ENCODE data around the gene ARSJ. TPM values are rescaled to one million over a fixed set of nuclear protein-coding genes. Genes with fewer than 3 reads are reported as not detected.
A peak's percentile ranks its signal among the peaks of the same experiment; 100 is the strongest.
"Not testable (repeated sequence)": the region's sequence is repeated elsewhere in the genome, so short reads cannot be mapped to it uniquely, and the experiment has no call there.

Gene ARSJ
- total RNA-seq: 12.8 TPM
- long read RNA-seq, full-length matches to known transcripts: 4 of 16 reads
- long read RNA-seq, partial matches to known transcripts: 3 of 16 reads
- long read RNA-seq, other reads (novel, unspliced or antisense): 9 of 16 reads

DNA sequence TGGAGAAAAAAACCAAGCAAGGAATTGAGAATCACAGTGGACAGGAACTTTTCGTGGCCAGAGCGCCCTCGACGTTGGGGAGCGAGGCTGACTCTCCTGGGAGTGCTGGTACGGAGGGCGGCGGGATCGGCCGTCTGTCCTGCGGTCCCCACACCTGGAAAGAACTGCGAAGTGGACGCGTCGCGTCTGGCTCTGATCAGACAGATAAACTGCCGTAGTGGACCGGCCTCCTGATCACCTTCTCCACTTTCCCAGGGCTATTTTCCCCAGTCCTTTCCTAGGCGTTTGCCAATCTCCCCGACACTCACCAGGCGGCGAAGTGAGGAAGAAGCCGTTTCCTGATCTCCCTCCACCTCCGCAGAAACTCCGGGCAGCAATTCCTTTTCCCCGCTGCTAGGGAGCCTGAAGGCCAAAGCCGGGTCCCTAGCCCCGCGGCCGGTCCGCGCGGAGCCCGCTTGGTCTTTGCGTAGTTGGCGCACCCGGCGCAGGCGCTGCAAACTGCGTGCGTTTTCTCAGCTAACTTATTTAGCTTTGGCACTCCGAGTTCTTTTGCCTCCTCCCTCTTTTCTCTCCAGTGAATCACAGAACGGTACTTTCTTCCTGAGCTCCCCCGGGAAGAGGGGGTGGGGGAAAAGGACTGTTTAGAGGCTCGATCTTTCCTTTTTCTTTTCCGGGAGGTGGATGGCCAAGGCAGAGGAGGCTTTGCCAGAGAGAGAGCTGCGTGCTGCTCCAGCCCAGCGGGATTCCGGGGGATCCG is at the start of gene ARSJ:
Gene ARSJ (minus strand): TSS at position 500 of the 757 bp plus-strand sequence. CDS start 813 bp downstream, outside the sequence.
- DNase-seq (ENCODE audit: low spot score): peak; percentile 75
- intact Hi-C loops (cut with DNase I): no loop called here

DNA sequence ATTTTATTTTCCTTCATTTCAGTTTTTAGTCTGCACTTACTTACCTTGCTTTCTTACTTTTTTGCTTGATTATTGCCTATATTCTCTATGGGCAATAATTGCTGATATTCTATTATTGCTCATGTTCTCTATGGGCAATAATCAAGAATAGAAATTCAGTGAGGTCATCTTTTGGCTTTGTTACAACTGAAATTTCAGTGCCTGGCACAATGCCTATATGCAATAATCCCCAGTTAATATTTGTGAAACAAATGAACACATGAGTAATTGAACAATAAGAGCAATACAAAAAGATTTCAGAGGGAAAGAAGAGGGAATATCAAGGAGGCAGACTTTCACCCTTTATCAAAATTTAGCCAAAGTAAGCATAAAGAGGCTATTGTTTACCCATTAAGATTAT is 48.6 kb upstream of the ARSJ start:
- DNase-seq (ENCODE audit: low spot score): no peak
- intact Hi-C loops (cut with DNase I): no loop called here

DNA sequence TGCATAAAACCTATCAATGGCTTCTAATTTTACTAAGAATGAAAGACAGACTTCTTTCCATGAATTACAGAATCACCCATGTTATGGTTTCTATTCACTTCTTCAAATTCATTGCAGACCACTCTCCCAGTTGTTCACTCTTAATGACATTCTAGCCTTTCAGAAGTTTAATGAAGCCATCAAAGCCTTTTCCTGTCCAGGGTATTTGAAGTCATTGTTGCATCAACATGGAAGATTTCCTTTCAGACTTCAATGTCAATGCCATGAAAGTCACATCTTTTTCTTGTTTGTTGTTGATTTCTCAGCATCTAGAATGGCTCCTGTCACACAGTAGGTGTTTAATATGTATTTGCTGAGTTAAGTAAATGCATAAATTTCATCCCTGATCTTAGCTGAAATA is 48.1 kb upstream of the ARSJ start:
- DNase-seq (ENCODE audit: low spot score): no peak
- intact Hi-C loops (cut with DNase I): no loop called here

DNA sequence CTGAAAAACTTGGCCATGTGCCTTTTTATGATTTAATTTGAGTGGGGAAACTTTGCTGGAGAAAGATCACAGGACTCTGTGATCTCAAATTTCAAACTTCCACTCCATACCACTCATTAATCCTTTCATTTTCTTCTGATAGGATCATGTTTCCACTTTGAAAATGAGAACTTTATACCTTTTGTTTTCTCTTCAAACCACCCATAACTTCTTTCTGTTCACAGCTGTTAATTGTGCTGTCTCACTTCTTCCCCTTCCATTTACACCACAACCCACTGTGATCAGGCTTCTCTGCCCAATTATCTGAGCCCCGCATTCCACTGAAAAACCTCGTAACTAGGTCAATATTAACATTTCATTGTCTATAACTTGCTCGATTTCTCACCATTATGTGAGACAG is 47.0 kb upstream of the ARSJ start:
- intact Hi-C loops (cut with DNase I): no loop called here
- no peak for DNase-seq (ENCODE audit: low spot score)

DNA sequence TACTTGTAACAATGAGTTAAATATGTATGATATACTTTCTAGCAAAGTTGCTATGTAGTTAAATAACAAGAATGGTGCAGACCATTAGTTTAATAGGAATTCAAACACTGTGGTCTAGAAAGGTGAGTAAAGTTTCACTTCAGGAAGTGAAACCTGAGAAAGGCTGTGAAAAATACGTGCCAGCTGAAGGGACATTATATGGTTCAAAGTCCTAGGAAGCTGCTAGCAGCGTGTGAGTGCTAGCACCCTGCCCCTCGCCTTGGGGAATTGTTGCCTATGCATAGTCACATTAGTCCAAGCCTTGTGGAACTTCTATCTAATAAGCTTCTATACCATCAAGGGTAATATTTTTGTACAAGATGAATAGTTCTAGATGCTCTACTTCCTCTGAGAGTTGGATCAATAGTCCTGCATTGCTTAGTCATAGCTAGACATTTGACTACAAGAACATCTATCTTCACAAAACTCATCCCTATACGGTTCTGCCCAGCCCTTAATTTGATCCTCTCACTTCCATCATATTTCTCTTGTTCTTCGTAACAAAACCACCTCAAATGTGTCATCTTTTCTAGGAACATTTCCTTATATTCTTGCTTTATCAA is 45.8 kb upstream of the ARSJ start:
- intact Hi-C loops (cut with DNase I): no loop called here
- DNase-seq (ENCODE audit: low spot score): no peak

DNA sequence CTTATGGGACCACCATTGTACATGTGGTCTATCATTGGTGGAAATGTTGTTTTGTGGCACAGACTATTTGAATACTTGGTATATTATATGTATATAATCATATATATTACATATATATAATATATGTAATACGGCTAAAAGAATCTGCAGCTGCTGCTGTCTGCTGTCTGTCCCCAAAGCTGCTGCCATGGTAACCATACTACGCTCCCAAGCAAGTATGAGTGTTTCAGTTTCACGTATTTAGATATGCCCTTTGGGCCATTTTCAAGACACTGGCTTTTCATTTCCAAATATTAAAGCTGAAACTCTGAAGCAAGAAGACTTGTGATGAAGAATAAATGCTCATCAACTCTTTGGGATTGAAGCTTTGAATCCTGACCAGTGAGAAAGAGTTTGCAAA is 42.0 kb upstream of the ARSJ start:
- intact Hi-C loops (cut with DNase I): no loop called here

DNA sequence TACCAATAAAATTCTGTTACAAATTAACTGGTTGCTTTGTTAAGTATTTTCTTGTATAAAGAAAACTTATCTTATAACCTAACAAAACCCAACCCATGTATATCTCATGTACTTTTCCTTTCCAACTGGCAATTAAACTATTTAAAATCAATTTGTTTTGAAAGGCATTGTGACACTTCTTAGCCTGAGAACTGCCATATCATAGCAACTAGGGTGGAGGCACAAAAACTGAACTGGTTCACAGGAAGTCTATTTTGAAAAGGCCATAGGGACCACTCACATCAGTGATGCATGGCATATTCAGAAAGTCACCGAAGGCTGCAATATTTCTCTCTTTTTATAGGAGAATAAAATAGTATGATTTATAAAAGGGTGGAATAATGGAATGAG is 40.5 kb upstream of the ARSJ start:
- no peak for DNase-seq (ENCODE audit: low spot score)
- intact Hi-C loops (cut with DNase I): no loop called here

More for the DNA sequence above, 42.0 kb upstream of the ARSJ start:
- no peak for DNase-seq (ENCODE audit: low spot score)

DNA sequence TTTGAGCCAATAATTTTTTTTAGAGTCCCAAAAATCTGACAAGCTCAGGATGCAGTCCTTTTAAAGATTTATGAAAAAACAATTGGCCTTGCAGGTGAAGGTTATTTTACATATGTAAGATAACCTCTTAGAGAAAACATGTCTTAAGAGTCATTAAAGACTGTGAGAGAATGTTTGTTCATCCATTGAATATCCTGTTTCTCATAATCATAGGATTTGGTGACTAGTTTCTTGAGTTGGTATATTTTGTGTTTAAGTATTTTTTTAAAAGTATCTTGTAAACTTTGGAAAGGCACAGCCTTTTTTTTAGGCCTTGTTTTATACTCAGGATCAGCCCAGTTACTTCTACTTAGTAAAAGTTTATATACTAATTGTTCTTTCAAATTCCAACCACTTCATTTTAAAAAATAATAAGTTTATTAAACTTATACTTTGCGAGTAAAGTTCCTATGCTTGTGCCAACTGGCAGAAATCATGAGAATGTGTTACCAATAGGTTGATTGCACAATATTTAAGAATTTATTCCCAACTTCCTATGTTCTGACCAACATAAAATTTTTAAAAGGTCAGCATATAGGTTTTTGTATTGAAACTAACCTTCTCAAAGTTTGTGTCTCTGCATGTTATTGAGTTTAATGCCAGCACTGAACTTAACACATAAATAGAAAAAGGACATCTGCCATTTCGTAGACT is 40.0 kb upstream of the ARSJ start:
- intact Hi-C loops (cut with DNase I): no loop called here
- no peak for DNase-seq (ENCODE audit: low spot score)

DNA sequence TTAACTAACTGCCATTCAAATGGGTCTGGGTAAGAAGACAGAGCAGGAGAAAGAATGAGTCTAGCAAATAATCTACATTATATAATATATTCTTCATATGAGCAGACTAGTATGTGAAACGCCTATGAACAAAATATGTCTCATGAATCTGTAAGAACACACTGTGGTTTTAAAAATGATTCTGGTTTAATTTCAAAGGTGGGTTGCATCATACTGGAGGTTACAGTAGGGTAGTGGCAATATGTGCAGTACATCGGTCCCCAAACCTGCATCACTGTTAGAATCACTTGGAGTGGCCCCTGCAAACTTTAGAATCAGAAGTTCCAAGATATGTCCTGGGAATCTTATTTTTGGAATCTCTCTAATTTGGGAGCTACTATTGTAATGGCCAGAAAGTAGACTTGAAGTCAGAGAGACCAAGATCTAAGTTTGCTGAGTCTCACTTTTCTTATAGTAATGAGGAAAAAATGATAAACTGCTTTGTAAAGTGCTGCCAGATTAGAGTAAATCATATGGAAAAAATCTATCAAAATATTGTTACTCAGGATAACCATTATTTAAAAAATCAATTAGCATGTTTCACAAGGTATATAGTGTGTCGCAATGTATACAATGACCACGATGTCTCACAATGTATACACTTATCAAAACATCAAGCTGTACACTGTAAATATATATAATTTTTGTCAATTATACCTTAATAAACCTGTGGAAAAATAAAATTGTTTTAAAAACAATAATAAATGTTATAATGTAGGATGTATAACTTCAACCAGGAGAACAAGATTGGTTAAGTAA is 37.9 kb upstream of the ARSJ start:
- no peak for DNase-seq (ENCODE audit: low spot score)
- intact Hi-C loops (cut with DNase I): no loop called here

DNA sequence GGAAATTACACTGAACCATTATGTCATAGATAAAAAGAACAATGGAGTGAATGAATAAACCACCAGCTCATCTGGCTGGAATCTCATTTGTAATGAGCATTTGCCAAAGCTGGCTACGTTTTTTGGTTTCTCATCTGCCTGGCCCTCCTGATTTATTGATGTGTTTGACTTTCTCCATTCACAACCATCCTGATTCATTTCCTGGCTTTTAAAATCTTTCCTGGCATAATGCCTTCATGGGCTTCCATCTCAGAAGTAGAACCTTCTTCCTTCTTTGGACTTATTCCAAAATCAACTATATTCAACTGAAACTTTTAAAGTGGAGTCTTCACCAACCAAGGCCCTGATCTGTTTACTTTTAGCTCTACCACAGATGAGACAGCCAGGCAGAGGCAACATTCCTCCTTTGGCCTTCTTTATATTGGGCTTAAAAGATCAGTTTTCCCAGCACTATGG is 36.0 kb upstream of the ARSJ start:
- intact Hi-C loops (cut with DNase I): no loop called here
- no peak for DNase-seq (ENCODE audit: low spot score)

DNA sequence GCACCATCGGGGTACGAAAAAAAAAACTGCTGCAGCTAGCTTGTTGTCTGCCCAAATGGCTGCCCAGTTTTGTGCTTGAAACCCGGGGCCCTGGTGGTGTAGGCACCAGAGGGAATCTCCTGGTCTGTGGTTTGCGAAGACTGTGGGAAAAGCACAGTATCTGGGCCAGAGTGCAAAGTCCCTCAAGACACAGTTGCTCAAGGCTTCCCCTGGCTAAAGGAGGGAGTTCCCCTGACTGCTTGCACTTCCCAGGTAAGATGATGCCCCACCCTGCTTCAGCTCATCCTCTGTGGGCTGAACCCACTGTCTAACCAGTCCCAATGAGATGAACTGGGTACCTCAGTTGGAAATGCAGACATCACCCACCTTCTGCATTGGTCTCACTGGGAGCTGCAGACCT is 33.8 kb upstream of the ARSJ start:
- intact Hi-C loops (cut with DNase I); DNase-seq (ENCODE audit: low spot score): not testable (repeated sequence)

DNA sequence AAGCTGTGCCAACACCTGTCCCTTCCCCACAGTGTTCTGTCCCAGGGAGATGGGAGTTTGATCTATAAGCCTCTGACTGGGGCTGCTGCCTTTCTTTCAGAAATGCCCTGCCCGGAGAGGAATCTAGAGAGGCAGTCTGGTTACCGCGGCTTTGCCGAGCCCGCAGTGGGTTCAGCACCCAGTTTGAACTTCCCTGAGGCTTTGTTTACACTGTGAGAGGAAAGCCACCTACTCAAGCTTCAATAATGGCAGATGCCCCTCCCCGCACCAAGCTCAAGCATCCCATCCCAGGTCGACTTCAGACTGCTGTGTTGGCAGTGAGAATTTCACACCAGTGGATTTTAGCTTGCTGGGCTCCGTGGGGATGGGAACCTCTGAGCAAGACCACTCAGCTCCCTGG is 33.3 kb upstream of the ARSJ start:
- intact Hi-C loops (cut with DNase I): no loop called here
- DNase-seq (ENCODE audit: low spot score): no peak

DNA sequence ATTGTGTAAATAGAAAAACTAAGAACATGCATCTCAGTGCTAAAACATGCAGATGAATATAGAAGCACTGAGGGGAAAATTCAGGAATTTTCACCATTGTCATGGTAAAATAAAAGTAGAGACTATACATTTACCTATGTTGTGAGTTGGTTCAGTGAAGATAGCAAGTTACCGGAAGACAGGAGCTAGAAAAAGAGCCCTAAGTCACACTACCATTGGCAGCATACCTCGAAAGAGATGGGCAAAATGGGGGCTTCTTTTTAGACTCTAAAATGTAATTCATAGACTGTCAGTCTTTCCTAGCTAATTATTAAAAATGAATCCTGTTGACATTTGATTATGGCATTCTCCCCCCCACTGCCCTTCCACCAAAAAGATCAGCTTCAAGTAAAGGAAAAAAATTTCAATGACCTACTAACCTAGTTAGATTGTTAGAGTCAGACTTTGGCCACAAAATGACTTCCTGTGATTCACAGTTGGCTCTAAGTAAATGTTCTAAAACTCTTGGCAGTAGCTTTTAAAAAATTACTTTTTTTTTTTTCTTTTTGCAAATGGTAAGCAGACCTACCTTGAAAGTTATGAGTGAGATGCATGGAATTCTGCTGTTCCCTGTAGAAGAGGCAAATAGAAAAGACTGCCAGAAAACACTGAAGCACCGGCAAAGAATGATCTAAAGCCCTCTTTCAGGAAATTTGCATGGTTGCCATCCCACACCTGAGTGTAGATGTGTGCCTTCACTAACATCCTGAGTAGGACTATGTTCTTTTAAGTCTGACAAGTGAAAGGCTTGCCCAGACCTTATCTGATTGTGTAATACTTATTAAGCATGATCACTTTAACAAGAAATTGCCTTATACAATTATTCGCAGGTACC is 26.4 kb upstream of the ARSJ start:
- intact Hi-C loops (cut with DNase I): no loop called here
- DNase-seq (ENCODE audit: low spot score): no peak

DNA sequence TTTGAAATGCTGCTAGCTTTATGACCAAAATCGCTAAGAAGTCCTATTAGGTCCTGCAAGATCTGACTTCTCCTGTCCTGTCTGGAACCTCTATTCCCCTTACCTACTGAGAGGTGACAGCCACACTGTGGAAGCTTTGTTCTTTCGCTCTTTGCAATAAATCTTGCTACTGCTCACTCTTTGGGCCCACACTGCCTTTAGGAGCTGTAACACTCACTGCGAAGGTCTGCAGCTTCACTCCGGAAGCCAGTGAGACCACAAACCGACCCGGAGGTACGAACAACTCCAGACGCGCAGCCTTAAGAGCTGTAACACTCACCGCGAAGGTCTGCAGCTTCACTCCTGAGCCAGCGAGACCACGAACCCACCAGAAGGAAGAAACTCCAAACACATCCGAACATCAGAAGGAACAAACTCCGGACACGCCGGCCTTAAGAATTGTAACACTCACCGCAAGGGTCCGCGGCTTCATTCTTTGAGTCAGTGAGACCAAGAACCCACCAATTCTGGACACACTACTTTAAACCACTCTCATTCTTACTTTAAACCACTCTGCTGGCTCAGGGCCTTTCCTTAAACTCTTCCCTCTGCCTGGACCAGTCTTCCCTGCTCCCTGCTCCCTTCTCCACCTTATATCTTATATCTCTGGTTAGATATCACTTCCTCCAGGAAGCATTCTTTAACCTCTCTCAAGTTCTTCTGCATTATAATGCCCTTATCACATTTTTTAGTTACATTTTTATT is 25.2 kb upstream of the ARSJ start:
- intact Hi-C loops (cut with DNase I); DNase-seq (ENCODE audit: low spot score): not testable (repeated sequence)

DNA sequence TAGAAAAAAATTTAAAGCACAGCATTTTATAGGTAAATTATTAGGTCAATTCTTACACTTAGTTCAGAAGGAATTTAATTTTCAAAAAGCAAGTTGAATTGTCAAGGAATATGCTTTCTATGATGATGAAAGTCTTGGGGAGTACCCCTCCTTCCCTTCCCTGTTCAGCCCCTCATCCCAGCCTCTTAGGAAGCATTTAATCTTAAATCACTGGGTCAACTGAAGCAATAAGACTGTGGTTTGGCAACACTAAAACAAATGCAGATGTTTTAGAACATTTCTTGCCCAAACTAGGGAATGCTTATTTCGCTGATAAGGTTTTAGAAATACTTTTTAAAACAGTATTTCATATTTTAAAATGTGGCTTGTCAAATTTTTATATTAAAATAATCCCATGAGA is 19.1 kb upstream of the ARSJ start:
- intact Hi-C loops (cut with DNase I): no loop called here
- no peak for DNase-seq (ENCODE audit: low spot score)

DNA sequence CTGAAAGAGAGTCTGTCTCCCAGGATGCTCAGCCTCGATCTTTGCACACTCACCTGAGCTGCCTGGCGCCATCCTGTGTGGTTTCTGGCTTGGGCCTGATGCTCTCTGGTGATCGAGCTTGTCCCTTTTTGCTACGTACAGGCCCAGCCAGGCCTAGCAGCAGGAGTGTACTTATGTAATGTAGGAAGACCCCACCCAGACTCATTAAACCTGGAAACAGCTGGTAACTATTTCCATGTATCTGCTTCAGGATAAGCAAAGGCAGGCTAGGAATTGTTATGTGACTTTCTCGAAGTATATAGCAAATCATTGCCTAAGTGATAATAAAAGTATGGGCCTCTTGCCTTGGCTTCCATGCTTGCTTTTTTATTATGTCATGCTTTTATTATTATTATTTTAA is 18.6 kb upstream of the ARSJ start:
- intact Hi-C loops (cut with DNase I): no loop called here
- no peak for DNase-seq (ENCODE audit: low spot score)

DNA sequence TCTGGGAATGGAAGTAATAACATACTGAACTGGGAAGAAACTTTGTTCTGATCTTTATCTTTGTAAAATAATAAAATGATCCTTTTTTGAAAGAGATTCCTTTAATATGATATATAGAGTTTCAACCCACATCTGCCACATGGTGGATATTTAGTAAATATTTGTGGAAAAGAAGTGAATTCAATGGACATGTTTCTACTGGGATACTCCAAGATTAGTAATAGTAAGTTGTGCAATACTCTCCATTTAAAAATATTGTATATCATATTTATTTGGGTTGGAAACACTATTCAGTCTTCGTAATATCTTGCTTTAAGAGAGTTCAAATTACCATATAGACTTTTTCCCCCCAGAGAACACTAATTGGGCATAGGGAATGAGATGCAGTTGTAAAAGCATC is 17.8 kb upstream of the ARSJ start:
- intact Hi-C loops (cut with DNase I): no loop called here

DNA sequence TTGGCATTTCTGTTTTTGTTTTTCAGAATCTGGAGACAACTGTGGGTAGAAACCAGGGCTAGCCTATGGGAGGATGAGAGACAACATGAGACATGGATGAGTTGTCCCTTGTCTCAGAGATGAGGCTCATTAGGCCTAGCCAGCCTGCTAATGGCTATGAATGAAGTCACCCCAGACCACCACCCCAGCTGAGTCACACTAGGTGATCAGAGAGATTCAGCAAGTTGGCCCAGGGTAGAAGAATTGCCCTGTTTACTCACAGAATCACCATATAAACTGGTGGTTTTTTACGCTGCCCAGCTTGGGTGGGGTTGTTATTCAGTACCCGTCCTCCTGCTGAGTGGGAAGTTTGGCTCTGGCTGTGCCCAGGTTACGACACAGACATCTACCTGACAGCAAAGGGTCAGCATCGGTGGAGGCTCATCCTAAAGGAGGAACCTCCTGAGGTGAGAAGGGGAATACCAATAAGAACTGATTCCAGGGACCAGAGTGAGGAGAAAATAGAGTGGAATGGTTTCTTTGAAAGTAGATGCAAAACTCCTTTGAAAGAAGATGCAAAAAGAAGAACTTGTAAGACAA is 17.2 kb upstream of the ARSJ start:
- DNase-seq (ENCODE audit: low spot score): no peak
- intact Hi-C loops (cut with DNase I): no loop called here

More for the DNA sequence above, 17.8 kb upstream of the ARSJ start:
- DNase-seq (ENCODE audit: low spot score): no peak

Measured in cardiac septum (tissue), 1 donor.